Measurements from ENCODE around the gene EGFL7.
"Not testable (repeated sequence)": the region's sequence is repeated elsewhere in the genome, so short reads cannot be mapped to it uniquely, and the experiment has no call there.

EGFL7 gene

DNA sequence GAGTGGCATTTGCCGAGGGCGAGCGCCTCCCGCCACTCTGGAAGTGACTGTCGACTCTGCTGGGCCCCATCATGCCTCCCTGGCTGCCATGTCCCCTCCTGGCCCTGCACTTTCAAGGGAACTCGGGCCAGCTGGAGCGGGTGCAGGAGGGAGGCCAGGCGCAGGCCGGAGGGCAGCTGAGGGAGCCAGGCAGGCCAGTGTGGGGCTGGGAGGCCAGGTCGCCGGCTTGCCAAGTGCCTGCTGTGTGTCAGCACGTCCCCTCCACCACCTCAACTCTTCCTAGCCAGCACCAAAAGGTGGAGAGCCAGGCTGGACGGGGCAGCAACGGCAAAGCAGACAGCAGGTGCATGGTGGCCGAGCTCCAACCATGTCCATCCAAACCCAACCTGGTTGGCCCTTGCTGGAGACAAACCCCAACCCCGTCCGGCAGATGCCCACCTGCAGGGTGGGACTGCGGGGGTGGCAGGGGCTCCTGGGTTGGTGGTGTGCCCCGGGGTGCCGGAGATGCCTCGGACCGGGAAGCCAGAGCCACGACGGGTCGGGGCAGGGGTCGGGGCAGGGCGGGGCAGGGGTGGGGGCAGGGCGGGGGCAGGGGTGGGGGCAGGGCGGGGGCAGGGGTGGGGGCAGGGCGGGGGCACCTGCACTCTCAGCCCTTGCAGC lies 36.5 kb upstream of the EGFL7 start:
- H3K4me3 ChIP-seq (ENCODE audit: low read depth in 1 of 2, low read length in 2 of 2): no peak overlapping the region
- no peak overlapping the region for H3K27ac ChIP-seq (ENCODE audit: low read length)
- H3K36me3 ChIP-seq (ENCODE audit: control insufficient read depth in 1 of 2, insufficient read depth in 2 of 2, low read length in 2 of 2): no peaks in the 10 kb centered on the region
- H3K9me3 ChIP-seq (ENCODE audit: control insufficient read depth in 1 of 2, low read length in 2 of 2): no peaks in the 10 kb centered on the region
- no peaks in the 10 kb centered on the region for H3K27me3 ChIP-seq (ENCODE audit: low read depth, low read length)
- H3K4me1 ChIP-seq (ENCODE audit: control insufficient read depth in 1 of 2, insufficient read depth in 2 of 2, low read length in 2 of 2): peaks cover 10 to 15% of the 10 kb centered on the region in 2 donors

DNA sequence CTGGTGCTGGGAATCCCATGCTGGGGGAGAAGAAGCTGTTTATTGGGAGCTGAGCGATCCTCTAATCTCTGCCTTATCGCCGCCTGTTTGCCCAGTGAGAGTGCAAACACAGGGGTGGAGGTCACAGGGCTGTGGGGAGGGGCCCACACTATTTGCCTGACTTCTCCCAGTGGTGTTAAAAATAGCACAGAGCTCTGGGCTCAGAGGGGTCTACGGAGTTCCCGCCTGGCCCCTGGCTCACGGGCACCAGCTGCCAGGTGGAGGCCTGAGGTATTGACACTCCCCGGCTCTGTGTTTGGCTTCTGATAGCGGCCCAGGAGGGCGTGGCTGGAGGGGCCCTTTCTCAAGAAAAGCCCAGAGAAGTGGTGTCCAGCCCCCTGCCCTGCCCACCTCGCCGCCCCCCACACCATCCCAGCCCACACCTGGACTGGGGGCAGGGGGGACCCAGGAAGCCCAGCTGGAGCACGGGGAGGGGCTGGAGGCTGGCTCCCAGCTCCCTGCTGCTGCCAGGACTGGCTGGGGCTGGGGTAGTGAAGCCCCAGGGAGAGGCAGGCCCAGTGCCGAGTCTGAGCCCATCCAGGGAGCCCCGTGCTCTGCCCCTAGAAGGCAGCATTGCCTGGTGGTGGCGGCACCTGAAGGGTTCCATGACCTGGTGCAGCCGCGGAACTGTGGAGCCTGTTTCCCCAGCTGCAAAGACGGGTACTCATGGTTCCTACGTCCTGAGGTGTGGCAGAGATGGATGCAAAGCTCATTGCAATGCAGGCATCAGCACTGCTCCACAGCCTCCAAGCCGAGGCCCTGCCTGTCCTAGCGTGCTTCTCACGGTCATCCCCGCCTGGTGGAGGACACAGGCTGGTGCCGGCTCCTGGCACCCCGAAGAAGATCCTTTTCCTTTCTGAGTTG lies 35.7 kb upstream of the EGFL7 start:
- no peak overlapping the region for H3K4me3 ChIP-seq (ENCODE audit: low read depth in 1 of 2, low read length in 2 of 2)
- peaks cover 10 to 15% of the 10 kb centered on the region in 2 donors for H3K4me1 ChIP-seq (ENCODE audit: control insufficient read depth in 1 of 2, insufficient read depth in 2 of 2, low read length in 2 of 2)
- no peaks in the 10 kb centered on the region for H3K36me3 ChIP-seq (ENCODE audit: control insufficient read depth in 1 of 2, insufficient read depth in 2 of 2, low read length in 2 of 2)
- H3K27me3 ChIP-seq (ENCODE audit: low read depth, low read length): no peaks in the 10 kb centered on the region
- H3K9me3 ChIP-seq (ENCODE audit: control insufficient read depth in 1 of 2, low read length in 2 of 2): no peaks in the 10 kb centered on the region
- no peak overlapping the region for H3K27ac ChIP-seq (ENCODE audit: low read length)

DNA sequence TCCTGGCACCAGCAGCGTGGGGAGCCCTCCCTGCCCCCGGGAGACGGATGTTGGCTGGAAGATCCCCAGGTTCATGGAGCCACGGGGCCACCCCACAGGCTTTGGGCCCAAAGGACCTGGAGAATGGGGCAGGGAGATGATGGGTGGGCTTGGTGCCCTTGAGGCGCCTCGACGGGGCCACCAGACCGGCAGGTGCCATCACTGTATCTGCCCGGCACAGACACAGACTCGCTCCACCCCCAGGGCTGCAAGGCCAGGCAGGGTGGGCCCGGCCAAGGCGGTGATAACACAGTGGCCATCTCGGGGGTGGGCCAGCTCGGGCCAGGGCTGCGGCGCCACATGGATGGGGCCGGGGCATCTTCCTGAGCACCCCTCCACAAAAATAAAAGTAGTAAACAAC lies 35.0 kb upstream of the EGFL7 start:
- Histone ChIP-seq H3K27ac (ENCODE audit: low read length) (no peak overlapping the region), H3K27me3 (ENCODE audit: low read depth, low read length) (no peaks in the 10 kb centered on the region), H3K36me3 (ENCODE audit: control insufficient read depth in 1 of 2, insufficient read depth in 2 of 2, low read length in 2 of 2) (no peaks in the 10 kb centered on the region), H3K9me3 (ENCODE audit: control insufficient read depth in 1 of 2, low read length in 2 of 2) (no peaks in the 10 kb centered on the region), H3K4me3 (ENCODE audit: low read depth in 1 of 2, low read length in 2 of 2) (no peak overlapping the region), H3K4me1 (ENCODE audit: control insufficient read depth in 1 of 2, insufficient read depth in 2 of 2, low read length in 2 of 2) (peaks cover 10 to 15% of the 10 kb centered on the region in 2 donors)

GRCh38 chr9:136628268-136628667 lies 34.4 kb upstream of the EGFL7 start:
- Histone ChIP-seq H3K27me3 (ENCODE audit: low read depth, low read length) (no peaks in the 10 kb centered on the region), H3K4me1 (ENCODE audit: control insufficient read depth in 1 of 2, insufficient read depth in 2 of 2, low read length in 2 of 2) (peaks cover 10 to 15% of the 10 kb centered on the region in 2 donors), H3K36me3 (ENCODE audit: control insufficient read depth in 1 of 2, insufficient read depth in 2 of 2, low read length in 2 of 2) (no peaks in the 10 kb centered on the region), H3K27ac (ENCODE audit: low read length) (no peak overlapping the region), H3K9me3 (ENCODE audit: control insufficient read depth in 1 of 2, low read length in 2 of 2) (no peaks in the 10 kb centered on the region), H3K4me3 (ENCODE audit: low read depth in 1 of 2, low read length in 2 of 2) (no peak overlapping the region)

DNA sequence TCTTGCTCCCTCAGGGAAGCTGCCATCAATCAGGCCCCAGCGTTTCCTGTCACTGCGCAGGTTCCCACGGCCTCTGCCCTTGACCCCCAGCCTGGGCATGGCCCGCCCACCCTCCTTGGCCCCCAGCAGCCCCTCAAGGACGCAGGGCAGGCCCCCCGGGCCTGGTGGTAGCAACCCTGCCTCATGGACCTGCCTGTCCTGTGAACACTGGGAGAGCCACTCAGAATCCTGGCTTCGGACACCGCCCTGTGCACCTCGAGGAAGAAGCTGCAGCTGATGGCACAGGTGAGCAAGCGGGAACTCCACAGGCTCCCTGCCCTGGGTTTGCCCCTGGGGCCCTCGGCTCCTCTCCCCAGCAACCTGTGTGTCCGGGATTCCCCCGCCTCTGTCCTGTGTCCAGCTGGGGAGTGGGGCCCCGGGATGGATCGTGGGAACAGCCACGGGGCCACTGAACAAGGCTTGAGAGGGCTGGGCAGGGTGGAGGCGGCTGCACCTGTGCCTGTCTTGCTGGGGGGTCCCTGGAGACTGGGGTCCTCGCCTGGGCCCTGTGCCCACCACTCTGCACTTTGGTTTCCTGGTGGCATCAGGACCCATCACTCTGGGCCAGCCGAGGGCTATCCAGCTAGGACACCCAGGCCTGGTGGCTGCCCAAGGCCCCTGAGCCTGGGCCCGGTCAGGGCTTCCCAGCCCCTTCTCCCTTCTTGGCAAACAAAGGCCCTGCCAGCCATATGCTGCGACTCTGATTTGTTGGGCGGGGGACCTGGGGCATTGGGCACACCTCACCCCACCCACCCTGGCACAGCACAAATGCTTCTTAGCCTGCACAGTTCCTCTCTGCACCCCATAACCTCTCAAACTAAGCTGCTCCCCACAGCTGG lies 33.5 kb upstream of the EGFL7 start:
- no peaks in the 10 kb centered on the region for H3K36me3 ChIP-seq (ENCODE audit: control insufficient read depth in 1 of 2, insufficient read depth in 2 of 2, low read length in 2 of 2)
- H3K4me1 ChIP-seq (ENCODE audit: control insufficient read depth in 1 of 2, insufficient read depth in 2 of 2, low read length in 2 of 2): peaks cover 10 to 15% of the 10 kb centered on the region in 2 donors
- no peaks in the 10 kb centered on the region for H3K27me3 ChIP-seq (ENCODE audit: low read depth, low read length)
- no peak overlapping the region for H3K27ac ChIP-seq (ENCODE audit: low read length)
- no peaks in the 10 kb centered on the region for H3K9me3 ChIP-seq (ENCODE audit: control insufficient read depth in 1 of 2, low read length in 2 of 2)
- H3K4me3 ChIP-seq (ENCODE audit: low read depth in 1 of 2, low read length in 2 of 2): no peak overlapping the region

DNA sequence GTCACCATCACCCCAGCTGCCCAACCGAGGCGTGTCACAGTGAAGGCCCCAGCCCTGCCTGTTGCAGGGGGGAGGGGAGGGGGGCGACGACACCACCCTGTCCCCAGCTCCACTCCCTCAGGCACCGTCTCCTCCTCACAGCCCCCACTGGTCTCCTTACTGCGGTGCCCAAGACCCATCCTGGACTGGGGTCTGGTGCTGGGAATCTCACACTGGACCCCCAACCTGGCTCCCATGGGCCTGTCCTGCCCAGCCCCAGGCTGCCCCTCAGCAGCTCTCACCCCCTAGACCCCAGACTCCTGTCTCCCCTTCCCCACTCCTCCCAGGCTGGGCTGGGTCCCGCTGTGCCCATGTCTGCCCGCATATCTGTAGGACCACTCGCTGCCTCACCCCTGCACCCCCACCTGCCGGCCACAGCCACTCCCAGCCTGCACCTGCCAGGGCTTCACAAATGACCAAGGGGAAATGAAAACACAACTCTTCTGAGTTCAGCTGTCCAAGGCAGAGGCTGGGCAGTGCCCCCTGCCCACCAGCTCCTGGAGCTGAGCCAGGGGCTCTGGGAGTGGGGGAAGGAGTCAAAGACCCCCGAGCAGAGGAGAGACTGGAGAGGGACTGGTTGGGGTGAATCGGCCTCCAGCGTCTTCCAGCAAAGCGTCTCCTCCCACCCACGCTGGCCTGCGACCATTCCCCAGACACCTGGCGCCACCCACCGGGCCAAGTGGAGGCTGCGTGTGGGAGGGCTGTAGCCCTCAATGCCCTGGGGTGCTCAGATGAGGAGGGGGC lies 32.6 kb upstream of the EGFL7 start:
- peaks cover 7 to 8% of the 10 kb centered on the region in 2 donors for H3K4me1 ChIP-seq (ENCODE audit: control insufficient read depth in 1 of 2, insufficient read depth in 2 of 2, low read length in 2 of 2)
- H3K4me3 ChIP-seq (ENCODE audit: low read depth in 1 of 2, low read length in 2 of 2): no peak overlapping the region
- no peaks in the 10 kb centered on the region for H3K9me3 ChIP-seq (ENCODE audit: control insufficient read depth in 1 of 2, low read length in 2 of 2)
- no peaks in the 10 kb centered on the region for H3K36me3 ChIP-seq (ENCODE audit: control insufficient read depth in 1 of 2, insufficient read depth in 2 of 2, low read length in 2 of 2)
- H3K27me3 ChIP-seq (ENCODE audit: low read depth, low read length): no peaks in the 10 kb centered on the region
- H3K27ac ChIP-seq (ENCODE audit: low read length): no peak overlapping the region

- Histone ChIP-seq H3K9me3 (ENCODE audit: control insufficient read depth in 1 of 2, low read length in 2 of 2) (no peaks in the 10 kb centered on the region), H3K4me1 (ENCODE audit: control insufficient read depth in 1 of 2, insufficient read depth in 2 of 2, low read length in 2 of 2) (peaks cover 2 to 3% of the 10 kb centered on the region in 2 donors)
These were observed 32.1 kb upstream of the EGFL7 start for GRCh38 chr9:136630662-136630992.

DNA sequence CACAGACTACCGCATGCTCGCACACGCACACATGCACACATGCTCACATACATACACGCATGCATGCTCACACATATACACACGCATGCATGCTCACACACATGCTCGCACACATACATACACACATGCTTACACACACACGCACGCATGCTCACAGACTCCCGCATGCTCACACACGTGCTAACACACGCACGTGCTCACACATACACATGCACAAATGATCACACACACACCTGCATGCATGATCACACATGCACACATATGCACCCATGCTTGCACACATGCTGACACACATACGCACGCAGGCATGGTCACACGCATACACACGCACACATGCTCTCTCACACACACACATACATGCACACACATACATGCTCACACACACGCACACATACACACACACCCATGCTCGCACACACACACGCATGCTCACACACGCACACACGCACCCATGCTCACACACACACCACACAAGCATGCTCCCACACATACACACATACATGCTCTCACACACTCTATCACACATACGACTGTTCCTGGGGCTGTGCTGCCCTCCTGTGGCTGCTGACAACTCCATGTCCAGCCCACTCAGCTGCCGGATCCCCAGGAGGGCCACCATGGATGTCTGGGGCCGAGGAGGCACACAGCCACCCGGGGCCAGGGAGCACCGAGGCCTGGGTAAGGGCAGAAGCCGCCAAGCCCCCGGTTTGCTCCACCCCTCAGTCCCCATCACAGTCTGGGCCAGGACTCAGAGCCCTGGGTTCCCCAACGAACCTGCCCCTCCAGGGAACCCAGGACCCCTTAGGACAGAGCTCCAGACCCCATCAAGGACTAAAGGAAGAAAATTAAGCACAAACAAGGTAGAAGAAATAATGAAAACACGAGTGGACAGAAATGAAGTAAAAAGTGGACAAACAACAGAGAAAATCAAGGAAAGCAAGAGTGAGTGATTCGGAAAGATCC lies 31.4 kb upstream of the EGFL7 start:
- no peaks in the 10 kb centered on the region for H3K27me3 ChIP-seq (ENCODE audit: low read depth, low read length)
- H3K36me3 ChIP-seq (ENCODE audit: control insufficient read depth in 1 of 2, insufficient read depth in 2 of 2, low read length in 2 of 2): no peaks in the 10 kb centered on the region
- no peak overlapping the region for H3K27ac ChIP-seq (ENCODE audit: low read length)
- peaks cover 0 to 3% of the 10 kb centered on the region in 2 donors for H3K4me1 ChIP-seq (ENCODE audit: control insufficient read depth in 1 of 2, insufficient read depth in 2 of 2, low read length in 2 of 2)
- no peaks in the 10 kb centered on the region for H3K9me3 ChIP-seq (ENCODE audit: control insufficient read depth in 1 of 2, low read length in 2 of 2)
- no peak overlapping the region for H3K4me3 ChIP-seq (ENCODE audit: low read depth in 1 of 2, low read length in 2 of 2)

More at GRCh38 chr9:136630662-136630992, 32.1 kb upstream of the EGFL7 start:
- Histone ChIP-seq H3K4me3 (ENCODE audit: low read depth in 1 of 2, low read length in 2 of 2) (no peak overlapping the region), H3K27ac (ENCODE audit: low read length) (no peak overlapping the region), H3K27me3 (ENCODE audit: low read depth, low read length) (no peaks in the 10 kb centered on the region), H3K36me3 (ENCODE audit: control insufficient read depth in 1 of 2, insufficient read depth in 2 of 2, low read length in 2 of 2) (no peaks in the 10 kb centered on the region)

DNA sequence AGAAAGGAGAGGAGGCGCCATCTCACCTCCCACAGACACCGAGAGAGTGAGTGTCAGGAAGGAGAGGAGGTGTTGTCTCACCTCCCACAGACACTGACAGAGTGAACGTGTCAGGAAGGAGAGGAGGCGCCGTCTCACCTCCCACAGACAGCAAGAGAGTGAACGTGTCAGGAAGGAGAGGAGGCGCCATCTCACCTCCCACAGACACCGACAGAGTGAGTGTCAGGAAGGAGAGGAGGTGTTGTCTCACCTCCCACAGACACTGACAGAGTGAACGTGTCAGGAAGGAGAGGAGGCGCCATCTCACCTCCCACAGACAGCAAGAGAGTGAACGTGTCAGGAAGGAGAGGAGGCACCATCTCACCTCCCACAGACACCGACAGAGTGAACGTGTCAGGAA lies 30.6 kb upstream of the EGFL7 start:
- not testable (repeated sequence) for H3K27ac ChIP-seq (ENCODE audit: low read length); H3K4me3 ChIP-seq (ENCODE audit: low read depth in 1 of 2, low read length in 2 of 2); H3K36me3 ChIP-seq (ENCODE audit: control insufficient read depth in 1 of 2, insufficient read depth in 2 of 2, low read length in 2 of 2); H3K9me3 ChIP-seq (ENCODE audit: control insufficient read depth in 1 of 2, low read length in 2 of 2); H3K4me1 ChIP-seq (ENCODE audit: control insufficient read depth in 1 of 2, insufficient read depth in 2 of 2, low read length in 2 of 2); H3K27me3 ChIP-seq (ENCODE audit: low read depth, low read length)

DNA sequence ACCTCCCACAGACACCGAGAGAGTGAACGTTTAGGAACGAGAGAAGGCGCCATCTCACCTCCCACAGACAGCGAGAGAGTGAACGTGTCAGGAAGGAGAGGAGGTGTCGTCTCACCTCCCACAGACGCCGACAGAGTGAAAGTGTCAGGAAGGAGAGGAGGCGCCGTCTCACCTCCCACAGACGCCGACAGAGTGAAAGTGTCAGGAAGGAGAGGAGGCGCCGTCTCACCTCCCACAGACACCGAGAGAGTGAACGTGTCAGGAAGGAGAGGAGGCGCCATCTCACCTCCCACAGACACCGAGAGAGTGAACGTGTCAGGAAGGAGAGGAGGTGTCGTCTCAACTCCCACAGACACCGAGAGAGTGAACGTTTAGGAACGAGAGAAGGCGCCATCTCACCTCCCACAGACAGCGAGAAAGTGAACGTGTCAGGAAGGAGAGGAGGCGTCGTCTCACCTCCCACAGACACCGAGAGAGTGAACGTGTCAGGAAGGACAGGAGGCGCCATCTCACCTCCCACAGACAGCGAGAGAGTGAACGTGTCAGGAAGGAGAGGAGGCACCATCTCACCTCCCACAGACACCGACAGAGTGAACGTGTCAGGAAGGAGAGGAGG lies 30.1 kb upstream of the EGFL7 start:
- H3K4me1 ChIP-seq (ENCODE audit: control insufficient read depth in 1 of 2, insufficient read depth in 2 of 2, low read length in 2 of 2); H3K36me3 ChIP-seq (ENCODE audit: control insufficient read depth in 1 of 2, insufficient read depth in 2 of 2, low read length in 2 of 2); H3K27me3 ChIP-seq (ENCODE audit: low read depth, low read length); H3K4me3 ChIP-seq (ENCODE audit: low read depth in 1 of 2, low read length in 2 of 2); H3K27ac ChIP-seq (ENCODE audit: low read length); H3K9me3 ChIP-seq (ENCODE audit: control insufficient read depth in 1 of 2, low read length in 2 of 2): not testable (repeated sequence)
